GM21717 (cell line): ENCODE data around the gene ETV1.
"Not testable (repeated sequence)": the region's sequence is repeated elsewhere in the genome, so short reads cannot be mapped to it uniquely, and the experiment has no call there.

Experiments
- ATAC-seq: cut with Tn5 transposase; IDR thresholded peaks from one replicate; pipeline ENCODE4 v1.9.1; 2021; ENCODE audit warnings: mild to moderate bottlenecking, moderate library complexity; ENCODE audit not compliant: unreplicated experiment

ETV1 gene

DNA sequence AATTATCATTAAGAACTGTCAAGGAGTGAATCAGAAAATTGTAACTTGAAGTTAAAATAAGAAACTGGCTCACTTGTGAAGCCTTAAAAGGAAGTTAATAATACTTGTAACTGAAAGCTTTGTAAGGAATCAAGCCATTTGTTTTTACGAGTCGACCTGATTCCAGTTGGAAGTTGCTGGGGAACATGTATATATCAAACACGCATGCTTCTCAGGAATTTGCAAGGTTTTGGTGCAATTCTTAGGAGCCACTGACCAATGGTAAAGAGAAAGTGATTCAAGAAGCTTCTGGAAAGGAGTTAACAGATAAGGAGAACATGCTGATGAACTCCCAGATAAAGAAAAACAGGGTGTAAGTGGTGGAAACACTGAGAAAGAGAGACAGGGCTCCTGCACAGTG is 56.4 kb downstream of the ETV1 start:
- ATAC-seq = no peak

- ATAC-seq = no peak
These were observed 57.3 kb downstream of the ETV1 start for GRCh38 chr7:13932131-13932530.

DNA sequence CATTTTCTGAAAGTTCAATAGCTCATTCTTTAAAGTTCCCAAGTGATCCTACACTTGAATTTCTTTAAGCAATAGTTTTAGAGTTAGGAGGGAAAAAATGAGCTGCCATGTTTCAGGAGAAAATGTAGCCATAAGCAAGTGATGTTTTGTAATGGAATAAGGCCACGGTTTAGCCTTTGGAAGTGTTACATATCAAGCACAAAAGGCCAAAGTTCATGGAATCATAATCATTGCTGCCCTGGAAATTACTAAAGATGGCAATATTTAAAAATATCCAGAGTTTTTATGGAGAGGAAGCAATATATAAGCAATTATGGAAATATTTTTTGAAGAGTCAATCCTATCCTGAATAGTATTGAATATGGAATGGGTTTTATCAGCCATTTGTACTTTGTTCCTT is 68.4 kb downstream of the ETV1 start:
- ATAC-seq = no peak

DNA sequence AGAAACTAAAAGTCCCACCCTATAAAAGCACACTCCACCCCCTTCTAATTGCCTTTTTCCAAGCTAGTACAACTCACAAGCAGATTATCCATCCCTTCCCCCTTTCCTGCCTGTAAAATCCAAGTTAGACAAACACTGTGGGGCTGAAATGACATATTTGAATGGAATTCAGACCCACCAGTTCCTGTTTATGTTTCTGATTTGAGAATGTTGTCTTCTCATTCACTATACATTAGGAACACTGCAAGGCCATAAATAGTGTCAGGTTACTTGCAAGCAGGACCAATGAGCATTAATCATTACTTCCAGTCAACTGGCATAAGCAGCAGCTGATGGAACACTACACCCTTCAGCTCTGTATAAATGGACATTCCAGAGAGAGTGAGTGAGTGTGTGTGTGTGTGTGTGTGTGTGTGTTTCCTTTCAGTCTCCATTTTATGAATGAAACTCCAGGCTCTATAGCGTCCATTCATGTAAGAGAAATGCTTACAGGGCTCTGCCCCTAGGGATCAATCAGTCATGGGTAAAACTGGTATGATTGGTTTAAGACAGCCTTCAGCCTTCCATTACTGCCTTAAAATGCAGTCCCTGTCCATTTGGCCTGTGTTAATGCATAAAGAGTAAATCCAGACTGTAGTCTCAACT is 69.3 kb downstream of the ETV1 start:
- no peak for ATAC-seq

GRCh38 chr7:13918333-13918732 is 71.1 kb downstream of the ETV1 start:
- not testable (repeated sequence) for ATAC-seq

- not testable (repeated sequence) for ATAC-seq
These were observed 72.4 kb downstream of the ETV1 start for GRCh38 chr7:13917103-13917502.

DNA sequence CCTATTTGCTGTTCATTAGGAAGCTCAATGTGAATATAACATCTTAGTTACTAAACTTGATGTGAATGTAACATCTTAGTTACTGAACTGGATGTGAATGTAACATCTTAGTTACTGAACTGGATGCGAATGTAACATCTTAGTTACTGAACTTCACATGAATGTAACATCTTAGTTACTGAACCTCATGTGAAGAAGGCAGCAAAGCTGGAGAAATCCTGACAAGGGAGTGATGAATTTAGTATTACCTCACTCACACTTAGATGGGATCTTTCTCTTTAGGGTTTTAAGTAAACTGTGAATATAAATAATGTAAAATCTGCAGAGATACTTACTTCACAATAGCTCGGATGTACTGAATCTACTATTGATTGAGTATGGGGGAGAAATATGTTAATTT is 73.6 kb downstream of the ETV1 start:
- no peak for ATAC-seq

- ATAC-seq = no peak
These were observed 76.7 kb downstream of the ETV1 start for GRCh38 chr7:13912715-13913278.

DNA sequence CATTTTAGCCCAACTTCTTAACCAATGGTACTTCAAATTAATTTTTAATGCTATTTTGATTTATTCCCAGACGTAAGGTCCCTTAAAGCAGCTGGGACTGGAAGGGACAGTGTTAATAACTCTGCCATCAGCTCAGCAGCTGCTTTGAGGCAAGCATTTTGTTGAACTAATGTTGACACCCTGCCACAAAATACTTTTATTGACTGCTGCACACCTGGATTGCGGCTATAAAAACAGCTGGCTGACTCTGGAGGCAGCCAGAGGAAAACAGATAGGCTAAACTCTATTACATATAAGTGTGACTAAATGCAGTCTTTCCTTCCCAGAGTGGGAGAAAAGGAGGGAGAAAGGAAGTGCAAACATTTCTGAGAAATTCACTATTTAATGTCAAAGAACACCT is 77.6 kb downstream of the ETV1 start:
- ATAC-seq = no peak

DNA sequence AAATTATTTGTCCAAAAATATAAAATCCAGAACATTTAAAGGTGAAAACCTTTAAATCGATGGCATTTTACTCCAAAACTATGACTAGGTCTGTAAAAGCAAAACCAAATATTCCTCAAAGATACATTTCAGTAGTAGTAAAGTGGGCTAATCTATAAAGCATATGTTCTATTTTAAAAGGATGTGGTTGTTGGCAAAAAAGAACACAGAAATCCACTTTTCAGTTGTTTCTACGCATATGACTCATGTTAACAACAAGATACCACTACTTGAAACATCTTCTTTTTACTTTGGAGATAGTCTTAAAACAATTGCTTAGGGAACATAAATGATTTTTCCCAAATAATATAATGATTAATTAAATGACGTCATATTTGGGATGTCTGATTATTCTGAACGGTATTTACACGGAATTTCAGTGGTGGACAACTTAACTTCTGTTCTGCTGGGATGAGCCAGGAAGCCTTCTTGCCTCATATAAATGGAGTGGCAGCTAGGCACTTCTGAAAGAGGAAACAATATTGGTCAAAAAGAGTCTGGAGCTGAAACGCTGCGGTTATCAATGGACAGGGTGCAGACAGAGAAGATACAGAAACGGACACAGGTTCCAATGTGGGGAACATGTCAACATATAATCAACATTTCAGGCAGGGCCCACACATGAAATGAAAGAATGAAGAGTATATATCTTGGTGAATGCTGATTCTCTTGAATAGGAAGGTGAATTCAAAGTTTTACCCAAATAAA is 78.5 kb downstream of the ETV1 start:
- no peak for ATAC-seq

DNA sequence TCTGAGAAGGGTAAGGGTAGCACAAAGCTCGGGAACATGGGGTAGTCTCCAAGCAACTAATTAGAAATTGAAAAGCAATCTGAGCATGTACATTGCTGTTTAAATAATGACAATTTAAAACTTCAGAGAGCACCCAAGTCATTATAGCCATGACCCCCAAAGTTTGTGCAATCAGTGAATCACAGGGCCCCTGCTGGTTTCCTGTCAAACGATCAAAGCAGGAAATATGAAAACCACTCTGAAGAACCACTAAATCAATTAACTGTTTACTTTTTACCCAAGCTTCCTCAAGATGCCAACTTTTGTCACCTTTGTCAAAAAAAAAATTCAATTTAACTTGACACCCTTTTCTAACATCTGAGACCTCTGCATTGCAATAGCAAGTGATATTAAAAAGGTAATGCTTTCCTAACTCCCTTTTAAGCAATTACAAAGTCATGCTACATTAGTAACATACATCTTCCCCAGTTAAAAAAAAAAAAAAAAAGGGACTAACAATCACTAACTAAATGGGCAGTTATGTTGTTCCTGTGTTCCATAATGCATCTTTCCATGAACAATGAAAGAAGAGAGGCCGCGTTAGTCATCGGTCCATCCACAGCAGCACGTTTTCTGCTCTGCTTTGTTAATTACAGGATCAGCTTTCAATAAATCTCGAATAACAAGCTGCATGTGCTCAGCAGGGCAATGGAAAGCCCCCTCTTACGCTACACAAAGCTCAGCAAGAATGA is 80.6 kb downstream of the ETV1 start:
- no peak for ATAC-seq

DNA sequence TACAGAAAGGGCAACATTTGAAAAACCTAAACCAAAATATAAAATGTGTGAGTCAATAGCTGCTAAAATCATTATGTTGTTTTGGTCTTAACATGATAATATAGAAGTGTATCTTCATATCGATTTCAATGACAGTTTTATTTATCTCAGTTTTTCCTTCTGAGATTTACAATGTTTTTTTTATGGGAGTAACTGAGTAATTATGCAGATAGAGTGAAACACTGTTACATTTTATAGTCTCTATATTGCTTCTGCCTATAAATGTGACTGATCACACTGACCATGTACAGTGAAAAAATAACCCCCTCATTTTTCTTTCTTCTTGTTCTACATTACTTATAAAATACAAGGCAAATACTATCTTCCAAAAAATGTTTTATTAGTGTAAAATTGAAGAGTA is 81.6 kb downstream of the ETV1 start:
- no peak for ATAC-seq

GRCh38 chr7:13904689-13905088 is 84.8 kb downstream of the ETV1 start:
- ATAC-seq = no peak

DNA sequence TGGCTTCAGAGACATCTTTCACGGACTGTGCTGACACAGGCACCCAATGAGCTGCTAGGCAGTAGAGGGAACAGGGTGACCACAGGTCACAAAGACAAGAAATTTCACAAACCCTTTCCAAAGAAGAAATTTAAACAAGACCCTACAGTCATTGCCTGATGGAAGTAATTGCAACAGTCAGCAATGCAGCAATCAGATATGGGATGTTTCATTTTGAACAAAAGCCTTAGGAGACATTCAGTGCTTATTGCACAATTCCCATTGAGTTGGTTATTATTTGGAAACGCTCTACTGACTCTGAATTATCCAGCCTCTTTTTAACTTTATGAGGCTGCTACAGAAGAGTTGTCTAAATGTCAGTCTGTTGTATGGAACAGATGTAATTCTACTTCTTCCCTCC is 85.5 kb downstream of the ETV1 start:
- no peak for ATAC-seq

DNA sequence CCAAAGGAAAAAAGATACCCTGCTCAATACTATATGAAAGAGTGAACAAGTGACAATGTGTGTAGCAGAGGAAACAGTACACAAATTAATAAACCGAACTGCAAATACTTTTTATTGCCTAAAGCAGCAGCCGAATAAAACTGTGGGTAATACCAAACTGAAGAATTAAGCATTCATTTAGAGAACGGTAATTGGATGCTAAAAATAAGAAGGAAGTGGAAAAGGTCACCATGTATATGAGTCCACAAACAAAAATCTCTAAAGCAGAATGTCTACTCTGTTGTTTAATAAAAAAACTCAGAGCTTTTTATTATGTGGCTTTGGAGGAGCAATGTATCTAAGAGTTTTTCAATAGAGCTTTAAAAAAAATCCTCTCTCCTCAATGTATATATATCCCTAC is 87.9 kb downstream of the ETV1 start:
- no peak for ATAC-seq

DNA sequence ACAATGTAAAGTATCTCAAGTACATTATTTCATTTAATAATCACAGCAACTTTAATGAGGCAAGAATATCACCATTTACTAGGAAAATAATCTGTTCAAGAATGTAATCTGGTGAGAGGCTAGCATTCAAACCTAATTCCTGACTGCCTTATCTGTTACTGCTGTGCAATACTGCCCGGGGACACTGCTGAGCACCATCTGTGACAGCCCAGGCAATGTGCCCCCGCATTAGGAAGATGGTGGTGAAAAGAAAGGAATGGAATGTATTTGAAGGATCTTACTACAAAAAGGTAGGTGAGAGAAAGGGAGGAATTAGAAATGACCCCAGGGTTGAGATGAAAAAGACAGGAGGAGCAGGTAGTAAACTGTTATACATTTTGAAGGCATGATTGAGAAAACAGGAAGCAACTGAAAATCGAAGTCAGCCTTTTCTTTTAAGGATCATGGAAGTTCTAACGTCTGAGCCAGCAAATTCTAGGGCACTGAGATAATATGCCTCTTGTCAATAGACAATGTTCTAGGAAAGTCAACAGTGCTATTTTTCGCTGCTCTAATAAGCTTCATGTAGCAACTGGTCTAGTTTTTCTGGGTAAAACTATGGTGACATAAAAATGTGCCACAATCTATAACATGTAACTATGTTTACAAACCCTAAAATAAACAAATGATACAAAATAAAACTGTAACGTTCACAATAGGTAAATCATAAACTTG is 90.4 kb downstream of the ETV1 start:
- no peak for ATAC-seq

GRCh38 chr7:13897819-13898218 is 91.6 kb downstream of the ETV1 start:
- ATAC-seq = no peak

GRCh38 chr7:13894954-13895353 is 94.5 kb downstream of the ETV1 start:
- no peak for ATAC-seq

- ATAC-seq = no peak
These were observed 95.1 kb downstream of the ETV1 start for GRCh38 chr7:13894377-13894776.

GRCh38 chr7:13890793-13891192 is 98.7 kb downstream of the ETV1 start:
- ATAC-seq = no peak

DNA sequence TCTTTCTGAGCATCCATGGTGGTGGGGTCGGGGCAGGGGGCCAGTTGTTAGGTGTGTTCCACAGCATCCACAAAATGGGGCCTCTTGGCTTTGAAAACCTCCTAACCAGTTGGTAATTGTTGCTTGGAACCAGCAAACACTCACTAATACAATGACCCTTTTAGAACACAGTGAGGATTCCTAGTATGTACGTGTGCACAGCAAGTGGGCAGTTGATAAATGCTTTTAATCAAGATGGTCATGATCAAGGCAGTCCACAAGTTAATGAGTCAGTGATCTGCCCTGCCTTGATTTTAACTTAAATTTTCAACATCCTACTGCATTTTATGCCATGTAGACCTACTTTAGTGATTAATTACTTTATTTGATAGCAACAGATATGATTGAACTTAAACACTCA is 103.1 kb downstream of the ETV1 start:
- no peak for ATAC-seq
